Measurements from ENCODE around the gene MRPL20.

Gene MRPL20

DNA sequence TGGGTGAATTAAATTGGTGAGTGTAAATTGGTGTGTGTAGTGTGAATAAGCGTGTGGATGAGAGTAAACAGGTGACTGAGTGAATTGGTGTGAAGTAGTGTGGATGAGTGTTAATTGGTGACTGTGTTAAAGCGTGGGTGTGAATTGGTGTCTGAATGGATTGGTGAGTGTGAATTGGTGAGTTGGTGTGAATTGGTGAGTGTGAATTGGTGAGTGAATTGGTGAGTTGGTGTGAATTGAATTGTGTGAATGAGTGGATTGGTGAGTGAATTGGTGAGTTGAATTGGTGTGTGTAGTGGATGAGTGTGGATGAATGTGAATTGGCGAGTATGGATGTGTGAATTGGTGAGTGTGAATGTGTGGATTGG, 40.4 kb downstream of the MRPL20 start:
- DNase-seq (ENCODE audit: low read depth in 2 of 2, low spot score in 1 of 2), result no peak

DNA sequence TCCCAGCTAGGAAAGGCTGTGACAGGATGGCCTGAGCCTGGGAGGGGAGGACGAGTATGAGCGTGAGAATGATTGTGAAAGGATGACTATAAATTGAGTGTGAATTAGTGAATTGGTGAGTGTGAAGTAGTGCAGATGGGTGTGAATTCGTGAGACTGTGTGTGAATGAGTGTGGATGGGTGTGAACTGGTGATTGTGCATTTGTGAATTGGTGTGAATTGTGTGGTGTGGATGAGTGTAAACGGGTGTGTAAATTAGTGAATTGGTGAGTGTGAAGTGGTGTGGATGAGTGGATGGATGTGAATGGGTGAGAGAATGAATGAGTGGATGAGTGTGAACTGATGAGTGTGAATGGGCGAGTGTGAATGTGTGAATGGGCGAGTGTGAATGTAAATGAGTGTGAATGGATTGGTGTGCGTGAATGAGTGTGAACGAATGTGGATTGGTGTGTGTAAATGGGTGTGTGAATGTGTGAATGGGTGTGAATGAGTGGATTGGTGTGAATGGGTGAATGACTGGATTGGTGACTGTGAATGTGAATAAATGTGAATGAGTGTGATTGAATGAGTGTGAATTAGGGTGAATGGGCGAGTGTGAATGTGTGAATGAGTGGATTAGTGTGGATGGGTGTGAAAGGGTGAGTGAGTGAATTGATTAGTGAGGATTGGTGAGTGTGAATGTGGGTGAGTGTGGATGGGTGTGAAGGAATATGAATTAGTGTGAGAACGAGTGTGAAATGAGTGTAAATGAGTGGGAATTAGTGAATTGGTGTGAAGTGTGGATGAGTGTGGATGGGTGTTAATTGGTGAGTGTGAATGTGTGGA, 41.0 kb downstream of the MRPL20 start:
- DNase-seq (ENCODE audit: low read depth in 2 of 2, low spot score in 1 of 2), result no peak

DNA sequence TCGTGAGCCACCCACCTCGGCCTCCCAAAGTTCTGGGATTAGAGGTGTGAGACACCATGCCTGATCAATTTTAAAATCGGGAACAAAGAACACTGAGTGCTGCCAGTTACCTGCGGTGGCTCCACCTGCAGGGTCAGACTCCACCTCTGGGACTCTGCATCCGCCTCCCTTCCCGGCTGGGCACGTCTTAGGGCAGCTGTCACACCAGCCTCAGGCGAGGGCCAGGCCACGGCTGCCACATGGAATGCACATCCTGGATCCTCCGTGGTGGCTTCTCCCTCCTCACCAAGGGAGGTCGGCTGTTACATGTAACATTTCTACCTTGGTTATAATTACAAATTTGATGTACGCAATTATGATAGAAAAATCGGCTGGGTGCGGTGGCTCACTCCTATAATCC, 42.8 kb downstream of the MRPL20 start:
- DNase-seq (ENCODE audit: low read depth in 2 of 2, low spot score in 1 of 2), result no peak

DNA sequence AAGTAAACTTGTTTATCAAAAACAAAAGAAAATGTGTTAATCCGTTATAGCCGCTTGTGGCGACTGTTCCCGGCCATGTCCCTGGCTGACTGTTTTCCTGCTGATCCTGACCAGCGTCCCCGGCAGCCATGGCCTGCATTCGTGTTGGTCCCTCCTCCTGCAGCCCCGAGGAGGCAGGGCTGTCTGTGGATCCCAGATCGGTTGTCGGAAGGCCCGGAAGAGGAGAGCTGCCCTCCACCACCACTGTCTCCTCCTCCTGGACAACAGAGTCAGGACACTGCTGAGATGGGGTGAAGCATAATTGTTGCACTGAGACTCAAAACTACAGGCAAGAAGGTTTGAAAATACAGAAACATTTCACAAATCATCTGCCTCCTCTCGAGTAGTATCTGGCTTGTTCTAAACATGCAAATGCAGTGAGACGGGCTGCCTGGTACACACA, 45.1 kb downstream of the MRPL20 start:
- DNase-seq (ENCODE audit: low read depth in 2 of 2, low spot score in 1 of 2), result no peak

DNA sequence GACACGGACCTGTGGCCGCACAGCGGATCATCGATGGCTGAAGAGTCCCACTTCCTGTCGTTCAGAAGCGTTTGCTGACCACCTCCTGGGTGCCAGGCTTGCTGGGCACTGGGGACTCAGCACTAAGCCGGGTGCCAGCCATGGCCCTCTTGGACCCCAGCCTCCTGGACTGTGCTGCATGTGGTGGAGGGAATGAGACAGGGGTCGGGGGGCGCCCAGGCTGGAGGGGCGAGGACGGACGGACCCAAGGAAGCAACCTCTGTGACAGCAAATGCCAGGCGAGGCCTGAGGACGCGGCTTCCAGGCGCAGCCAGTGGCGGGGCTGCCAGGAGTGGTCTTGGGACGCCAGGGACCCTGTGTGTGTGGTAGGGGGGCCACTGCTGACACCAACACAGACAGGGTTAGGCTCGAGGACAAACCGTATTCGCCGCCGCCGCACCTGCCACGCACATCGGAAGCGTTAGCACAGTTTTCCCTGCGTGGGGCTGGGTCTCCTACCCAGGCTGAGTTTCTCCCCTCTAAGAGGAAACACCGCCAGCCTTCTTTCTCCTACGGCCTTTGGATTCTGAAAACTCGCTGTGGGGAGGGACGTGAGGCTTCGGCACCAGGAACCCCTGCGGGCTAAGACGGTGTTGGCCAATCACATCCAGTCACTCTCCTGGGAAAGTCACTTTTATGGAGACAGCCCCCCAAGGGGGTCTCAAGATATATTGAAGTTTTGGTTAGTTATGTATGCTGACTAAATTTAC, 45.7 kb downstream of the MRPL20 start:
- no peak for DNase-seq (ENCODE audit: low read depth in 2 of 2, low spot score in 1 of 2)

DNA sequence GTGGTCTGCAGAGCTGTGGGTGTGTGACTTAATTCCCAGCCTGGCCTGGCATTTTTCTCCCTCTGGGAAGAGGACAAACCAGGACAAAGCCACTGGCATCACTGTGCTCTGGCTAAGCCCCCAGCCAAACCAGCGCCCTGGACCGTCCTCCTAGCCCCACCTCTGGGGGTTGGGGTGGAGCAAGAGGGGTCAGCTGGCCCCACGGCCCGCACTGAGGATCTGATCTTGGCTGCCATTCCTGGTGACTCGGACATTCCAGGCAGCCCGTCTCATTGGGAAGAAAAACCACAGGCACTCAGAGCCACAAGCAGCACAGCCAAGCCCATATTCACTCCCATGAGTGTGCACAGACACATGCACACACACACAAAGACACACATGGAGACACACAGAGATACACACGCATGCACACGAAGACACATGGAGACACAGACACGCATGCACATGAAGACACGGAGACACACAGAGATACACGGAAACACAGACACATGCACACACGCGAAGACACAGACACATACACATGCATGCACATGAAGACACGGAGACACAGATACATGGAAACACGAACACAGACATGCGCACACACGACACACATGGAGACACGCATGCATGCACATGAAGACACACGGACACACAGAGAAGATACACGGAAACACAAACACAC, 46.5 kb downstream of the MRPL20 start:
- no peak for DNase-seq (ENCODE audit: low read depth in 2 of 2, low spot score in 1 of 2)

DNA sequence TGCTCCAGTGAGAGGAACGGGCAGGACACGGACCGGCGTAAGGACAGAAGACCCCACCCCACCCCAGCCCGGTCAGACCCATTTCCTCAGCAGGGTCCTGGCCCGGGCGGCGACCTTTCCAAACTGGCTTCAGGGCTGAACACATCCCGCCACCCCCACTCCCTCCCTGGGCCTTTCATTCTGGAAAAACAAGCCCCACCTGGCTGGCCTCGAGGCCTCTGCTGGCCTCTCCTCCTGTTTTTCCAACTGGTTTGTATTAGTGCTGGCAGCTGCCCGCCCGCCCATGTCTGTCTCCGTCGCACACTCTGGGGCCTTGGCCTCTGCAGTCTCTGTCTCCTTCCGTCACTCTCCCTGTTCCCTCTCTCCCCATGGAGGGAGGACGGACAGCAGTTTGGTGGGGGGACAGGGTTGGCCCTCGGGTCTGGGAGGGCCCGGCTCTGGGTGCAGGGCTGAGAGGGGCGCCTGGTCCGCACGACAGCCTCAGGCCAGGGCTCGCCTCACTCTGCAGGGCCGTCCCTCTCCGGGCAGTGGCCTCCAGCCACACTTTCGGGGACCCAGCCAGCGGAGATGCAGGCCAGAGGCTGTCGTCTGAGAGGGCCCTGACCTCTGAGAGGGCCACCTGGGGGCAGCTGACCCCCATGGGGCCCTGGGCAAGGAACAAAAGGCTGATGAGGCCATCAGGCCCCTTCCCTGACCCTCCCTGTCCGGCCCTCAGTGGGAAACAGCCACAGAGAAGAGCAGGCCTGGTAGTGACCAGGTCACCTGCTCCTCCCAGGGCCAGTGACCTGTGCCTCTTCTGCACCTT, 47.2 kb downstream of the MRPL20 start:
- no peak for DNase-seq (ENCODE audit: low read depth in 2 of 2, low spot score in 1 of 2)

DNA sequence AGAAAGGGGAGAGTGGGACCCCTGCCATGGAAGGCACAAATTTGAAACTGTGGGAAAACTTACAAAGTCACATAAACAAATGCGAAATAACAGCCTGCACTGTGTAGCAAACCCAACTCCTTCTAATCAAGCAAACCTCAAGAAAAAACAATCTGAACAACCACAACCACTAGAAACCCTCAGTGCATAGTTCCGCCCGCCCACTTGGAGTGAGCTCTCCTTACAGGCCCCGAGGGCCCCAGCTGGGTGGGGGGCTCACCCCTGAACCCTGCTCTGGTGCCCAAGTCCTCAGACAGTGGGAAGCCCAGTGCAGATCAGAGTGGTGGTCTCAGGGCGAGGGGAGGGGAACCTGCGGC, 47.8 kb downstream of the MRPL20 start:
- no peak for DNase-seq (ENCODE audit: low read depth in 2 of 2, low spot score in 1 of 2)

DNA sequence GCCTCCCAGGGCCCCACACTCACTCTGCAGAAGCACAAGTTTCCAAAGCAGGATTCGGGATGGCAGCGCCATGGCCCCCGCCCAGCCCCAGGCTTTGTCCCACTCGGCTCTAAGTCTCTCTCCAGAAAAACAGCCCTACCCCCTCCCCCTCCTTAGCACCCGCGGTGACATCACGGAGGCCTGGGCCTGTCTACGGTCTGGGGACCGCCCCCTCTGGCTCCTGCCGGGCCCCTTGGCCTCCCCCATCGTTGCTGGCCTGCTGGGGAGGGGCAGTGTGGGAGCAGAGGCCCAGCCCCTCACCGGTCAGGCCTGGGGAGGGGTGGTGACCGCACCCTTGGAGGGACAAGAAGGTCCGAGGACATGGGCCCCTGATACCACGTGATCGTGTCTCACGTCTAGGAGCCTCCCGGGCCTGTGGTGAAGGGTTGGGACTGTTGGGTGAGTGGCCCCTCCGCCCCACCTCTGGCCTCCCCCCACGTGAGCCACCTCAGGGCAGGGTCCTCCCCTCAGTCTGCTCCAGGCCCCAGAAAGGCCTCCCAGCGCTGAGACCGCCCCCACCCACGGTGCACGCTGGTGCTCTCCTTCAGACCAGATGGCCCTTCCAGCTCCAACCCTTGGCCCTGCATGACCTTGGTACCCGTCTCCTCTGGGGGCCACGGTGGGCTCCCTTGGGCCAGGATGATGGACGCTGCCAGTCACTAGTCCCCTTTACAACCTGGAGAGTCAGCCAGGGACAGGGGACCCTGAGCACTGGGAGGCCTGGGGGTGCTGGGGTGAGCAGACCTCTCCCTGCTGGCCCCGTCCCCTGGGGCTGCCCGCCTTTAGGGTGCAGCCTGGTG, 48.4 kb downstream of the MRPL20 start, which contains the start of gene MXRA8:
MXRA8 (minus strand) TSS at position 123 of the 839 bp plus-strand sequence; CDS start at position 72, 51 bp downstream.
- no peak for DNase-seq (ENCODE audit: low read depth in 2 of 2, low spot score in 1 of 2)

DNA sequence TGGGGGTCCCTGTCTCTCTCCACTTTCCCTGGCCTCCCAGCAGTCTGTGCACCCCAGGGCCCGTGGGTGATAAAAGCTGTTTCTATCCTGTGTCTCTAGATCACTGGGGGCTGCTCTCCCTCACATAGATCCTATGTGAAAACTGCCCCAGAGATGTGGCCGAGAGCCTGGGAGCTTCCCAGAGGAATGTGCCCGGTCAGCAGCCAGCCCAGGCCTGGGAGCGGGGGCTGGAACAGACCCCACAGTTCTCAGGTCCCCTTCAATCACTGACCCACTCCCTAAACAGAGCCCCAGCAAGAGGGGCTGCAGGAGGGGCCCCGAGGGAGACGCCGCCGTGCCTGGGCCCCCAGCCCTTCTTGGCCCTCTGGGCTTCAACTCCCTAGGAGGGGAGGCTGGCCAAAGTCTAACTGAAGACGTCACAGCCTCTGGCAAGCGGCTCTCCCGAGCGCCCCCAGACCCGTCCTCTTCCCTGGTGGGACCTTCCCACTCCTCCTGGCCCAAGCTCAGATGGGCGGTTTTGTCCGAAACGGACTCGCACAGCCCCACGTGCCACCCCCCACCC, 49.1 kb downstream of the MRPL20 start:
- DNase-seq (ENCODE audit: low read depth in 2 of 2, low spot score in 1 of 2), result no peak

DNA sequence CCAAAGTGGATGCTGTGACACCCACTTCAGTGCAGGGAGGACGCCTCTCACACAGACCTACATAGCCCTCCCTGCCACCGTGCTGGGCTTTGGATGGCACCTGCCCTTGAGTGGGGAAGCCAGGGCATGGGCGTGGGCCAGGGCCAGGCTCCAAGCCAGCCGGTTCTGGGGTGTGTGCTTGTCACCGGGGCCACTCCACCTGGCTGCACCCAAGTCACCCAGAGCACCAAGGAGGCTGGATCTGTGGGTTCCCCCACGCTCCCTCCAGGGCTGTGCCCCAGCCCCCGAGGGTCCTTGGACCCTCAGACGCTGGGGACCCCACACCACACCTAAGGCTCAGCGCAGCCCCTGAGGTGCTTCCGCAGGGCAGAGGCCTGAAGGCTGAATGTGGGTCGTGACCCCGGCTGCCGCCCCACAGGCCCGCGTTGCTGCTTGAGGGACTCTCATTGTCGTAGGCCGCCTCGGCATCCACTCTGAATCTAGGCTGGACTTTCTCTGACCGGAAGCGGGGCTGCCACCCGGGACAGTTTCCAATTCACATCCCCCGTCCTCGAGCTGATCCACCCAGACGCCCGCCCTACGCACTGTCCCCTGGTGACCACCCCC, 50.2 kb downstream of the MRPL20 start:
- DNase-seq (ENCODE audit: low read depth in 2 of 2, low spot score in 1 of 2), result no peak

DNA sequence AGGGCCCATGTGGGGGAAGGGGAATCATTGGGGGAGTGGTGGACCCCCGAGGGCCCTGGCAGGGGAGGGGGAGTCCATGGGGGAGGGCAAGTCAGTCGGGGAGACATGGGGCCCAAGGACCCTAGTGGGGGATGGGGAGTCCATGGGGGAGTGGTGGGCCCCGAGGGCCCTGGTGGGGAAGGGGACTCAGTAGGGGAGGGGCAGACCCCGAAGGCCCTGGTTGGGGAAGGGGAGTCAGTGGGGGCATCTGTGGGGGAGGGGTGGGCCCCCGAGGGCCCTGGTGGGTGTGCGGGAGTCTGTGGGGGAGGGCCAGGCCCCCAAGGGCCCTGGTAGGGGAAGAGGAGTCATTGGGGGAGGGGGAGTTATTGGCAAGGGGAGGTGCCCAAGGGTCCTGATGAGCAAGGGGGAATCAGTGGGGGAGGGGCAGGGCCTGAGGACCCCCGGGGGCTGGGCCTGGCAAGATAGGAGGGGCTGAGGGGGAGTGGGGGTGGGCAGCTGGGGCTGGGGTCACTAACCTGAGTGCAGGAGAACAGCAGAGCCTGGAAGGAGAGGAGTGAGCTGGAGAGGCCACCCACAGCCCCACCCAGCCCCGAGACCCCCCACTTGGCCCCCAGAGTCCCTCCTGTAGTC, 50.8 kb downstream of the MRPL20 start:
- no peak for DNase-seq (ENCODE audit: low read depth in 2 of 2, low spot score in 1 of 2)

DNA sequence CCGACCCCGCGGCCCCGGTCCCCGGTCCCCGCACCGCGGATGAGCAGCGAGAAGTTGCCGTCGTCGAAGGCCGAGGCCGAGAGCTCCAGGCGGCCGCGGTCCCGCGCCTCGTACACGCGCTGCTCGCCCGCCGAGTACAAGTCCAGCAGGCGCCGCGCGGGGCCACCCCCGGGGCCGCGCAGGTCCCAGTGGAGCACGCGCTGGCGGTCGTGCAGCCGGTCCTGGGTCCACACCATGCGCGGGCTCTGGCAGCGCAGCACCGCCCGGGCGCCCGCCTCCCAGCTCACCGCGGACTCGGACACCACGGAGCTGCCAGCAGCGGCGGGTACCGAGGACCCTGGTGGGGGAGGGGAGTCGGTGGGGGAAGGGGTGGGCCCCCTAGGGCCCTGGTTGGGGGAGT, 51.7 kb downstream of the MRPL20 start:
- DNase-seq (ENCODE audit: low read depth in 2 of 2, low spot score in 1 of 2), result no peak

DNA sequence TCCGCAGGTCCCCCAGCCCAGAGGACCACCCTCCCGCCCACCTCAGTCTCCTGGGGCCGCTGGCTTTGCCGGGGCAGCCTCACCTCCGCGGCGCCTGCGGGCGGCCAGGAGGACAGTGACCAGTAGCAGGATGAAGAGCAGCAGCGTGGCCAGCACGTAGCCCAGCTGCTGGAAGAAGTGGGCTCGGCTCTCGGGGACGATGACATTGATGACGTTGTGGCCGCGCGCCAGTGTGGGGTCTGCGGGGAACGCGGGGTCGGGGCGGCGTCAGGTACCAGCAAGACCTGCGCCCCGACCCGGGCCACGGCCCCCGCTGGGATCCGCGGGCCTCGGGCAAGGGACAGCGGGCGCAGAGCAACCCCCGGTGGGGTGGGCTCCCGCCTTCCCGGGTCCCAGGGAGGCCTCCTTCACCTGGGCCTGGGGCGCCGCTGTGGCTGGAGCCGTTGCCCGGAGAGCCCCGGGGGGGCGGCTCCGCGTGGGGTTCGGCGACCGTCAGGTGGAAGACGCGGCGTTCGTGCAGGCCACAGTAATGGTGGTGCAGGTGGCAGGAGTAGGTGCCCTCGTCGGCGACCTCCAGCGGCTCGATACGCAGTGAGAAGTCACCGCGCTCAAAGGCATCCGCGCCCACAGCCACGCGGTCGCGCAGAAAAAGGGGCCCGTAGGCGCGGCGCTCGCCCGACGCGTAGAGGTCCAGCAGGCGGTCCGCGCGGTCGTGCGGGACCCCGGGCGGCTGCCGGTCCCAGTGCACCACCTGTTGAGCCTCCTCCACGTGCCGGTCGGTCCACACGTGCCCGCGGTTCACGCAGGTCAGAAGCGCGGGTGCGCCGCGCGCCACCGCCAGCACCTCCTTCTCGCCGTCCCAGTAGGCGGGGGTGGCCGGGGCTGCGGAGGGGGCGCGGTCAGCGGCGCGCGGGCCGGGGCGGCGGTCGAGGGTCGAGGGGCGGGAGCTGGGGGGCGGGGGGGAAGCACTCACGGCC, 52.5 kb downstream of the MRPL20 start:
- no peak for DNase-seq (ENCODE audit: low read depth in 2 of 2, low spot score in 1 of 2)

DNA sequence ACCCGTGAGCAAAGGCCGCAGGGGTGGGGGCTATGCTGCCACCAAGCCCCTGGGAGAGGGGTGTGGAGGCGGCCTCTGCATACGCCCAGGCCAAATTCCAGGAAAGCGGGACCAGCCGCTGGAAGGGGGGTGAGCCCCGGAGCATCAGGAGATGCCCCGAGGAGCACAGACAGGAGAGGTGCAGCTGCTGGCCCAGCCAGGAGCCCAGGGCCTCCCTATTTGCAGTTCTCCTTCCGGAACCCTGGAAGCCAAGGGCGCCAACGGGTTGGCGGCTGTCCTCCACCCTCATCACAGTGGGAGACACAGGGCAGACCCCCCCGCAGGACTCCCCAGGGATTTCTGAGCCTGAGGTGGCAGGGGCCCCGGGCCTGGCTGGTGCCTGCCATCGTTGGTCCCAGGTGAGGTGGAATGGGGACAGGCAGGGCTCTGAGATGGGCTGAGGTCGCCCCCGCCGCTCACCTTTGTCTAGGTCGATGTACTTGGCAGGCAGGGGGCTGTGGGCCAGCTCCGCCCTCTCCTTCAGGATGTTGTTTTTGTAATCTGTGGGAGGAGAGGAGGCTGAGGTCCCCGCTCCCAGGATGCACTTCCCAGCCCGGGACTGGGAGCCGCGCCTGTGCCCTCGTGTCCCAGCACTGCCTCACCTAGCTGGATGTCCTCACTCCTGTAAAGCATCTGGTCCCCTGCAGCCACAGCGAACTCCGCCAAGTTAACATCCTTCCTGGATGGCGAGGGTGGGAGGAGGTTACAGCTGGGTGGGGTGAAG, 53.5 kb downstream of the MRPL20 start:
- no peak for DNase-seq (ENCODE audit: low read depth in 2 of 2, low spot score in 1 of 2)

DNA sequence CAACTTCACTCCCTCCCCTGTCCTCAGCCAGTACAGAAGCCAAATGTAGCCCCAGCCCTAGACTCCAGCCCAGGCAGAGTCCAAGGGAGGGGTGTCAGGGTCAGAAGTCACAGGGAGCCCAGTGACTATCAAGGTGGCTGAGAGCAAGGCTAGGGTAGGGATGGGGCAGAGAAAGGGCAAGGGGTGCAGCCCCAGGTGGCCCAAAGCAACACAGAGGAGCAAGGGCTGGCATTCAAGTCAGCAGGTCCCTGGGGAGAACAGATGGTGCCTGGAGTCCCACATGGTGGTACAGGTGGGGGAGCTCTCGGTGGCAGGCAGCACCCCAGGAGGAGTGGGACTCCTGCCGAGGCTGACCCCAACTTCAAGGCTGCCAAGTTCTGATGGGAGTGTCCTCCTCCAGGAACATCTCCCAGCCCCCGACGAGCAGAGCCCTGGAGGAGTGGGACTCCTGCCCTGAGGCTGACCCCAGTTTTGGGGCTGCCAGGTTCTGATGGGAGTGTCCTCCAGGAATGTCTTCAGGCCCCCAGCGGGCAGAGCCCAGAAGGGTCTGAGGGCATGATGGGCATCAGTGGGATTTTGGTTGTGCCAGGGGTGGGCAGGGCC, 54.2 kb downstream of the MRPL20 start:
- DNase-seq (ENCODE audit: low read depth in 2 of 2, low spot score in 1 of 2), result no peak

Data from stimulated activated CD8-positive, alpha-beta memory T cell treated with anti-CD3 and anti-CD28 coated beads, Interleukin-4, amount 100 ng/mL, for 1 hour (primary cell).